ENCODE measurements around the gene ZNF709.
"Not testable (repeated sequence)": the region's sequence is repeated elsewhere in the genome, so short reads cannot be mapped to it uniquely, and the experiment has no call there.

Gene ZNF709

GRCh38 chr19:12484371-12485051 lies at the start of gene ZNF709:
Gene ZNF709, minus strand, starts transcription at chr19:12484816. Its CDS starts 159 bp downstream, at chr19:12484657.
- peak; percentile 79 to 84 for DNase-seq

- DNase-seq: peak in 1 of 2 experiments; percentile 15
These were observed 42.6 kb upstream of the ZNF709 start for GRCh38 chr19:12527034-12527836.

GRCh38 chr19:12526542-12526941 lies 41.9 kb upstream of the ZNF709 start:
- no peak for DNase-seq

- DNase-seq: no peak
These were observed 37.4 kb upstream of the ZNF709 start for GRCh38 chr19:12521996-12522395.

- DNase-seq: no peak
These were observed 29.0 kb upstream of the ZNF709 start for GRCh38 chr19:12513531-12514061.

GRCh38 chr19:12497032-12497431 lies 12.4 kb upstream of the ZNF709 start:
- no peak for DNase-seq

- no peak for DNase-seq
These were observed 11.9 kb upstream of the ZNF709 start for GRCh38 chr19:12496480-12496879.

GRCh38 chr19:12495002-12495802 lies 10.6 kb upstream of the ZNF709 start:
- DNase-seq: peak; percentile 84 to 92

GRCh38 chr19:12494260-12494860 lies 9.7 kb upstream of the ZNF709 start:
- no peak for DNase-seq

GRCh38 chr19:12486265-12486783 lies 1.7 kb upstream of the ZNF709 start:
- DNase-seq: not testable (repeated sequence)

- no peak for DNase-seq
These were observed 955 bp upstream of the ZNF709 start for GRCh38 chr19:12485571-12485970.

GRCh38 chr19:12485052-12485416 lies 418 bp upstream of the ZNF709 start:
- DNase-seq: no peak

- DNase-seq: no peak
These were observed 625 bp downstream of the ZNF709 start for GRCh38 chr19:12484011-12484370.

GRCh38 chr19:12482509-12482886 lies 2.1 kb downstream of the ZNF709 start:
- DNase-seq: no peak

GRCh38 chr19:12481781-12482508 lies 2.7 kb downstream of the ZNF709 start:
- no peak for DNase-seq

GRCh38 chr19:12478234-12478941 lies 6.2 kb downstream of the ZNF709 start:
- DNase-seq: no peak

- DNase-seq: not testable (repeated sequence)
These were observed 17.0 kb downstream of the ZNF709 start for GRCh38 chr19:12467651-12468050.

- DNase-seq: no peak
These were observed 19.4 kb downstream of the ZNF709 start for GRCh38 chr19:12465211-12465610.

- DNase-seq: no peak
These were observed 19.8 kb downstream of the ZNF709 start for GRCh38 chr19:12464769-12465168.

GRCh38 chr19:12464139-12464538 lies 20.5 kb downstream of the ZNF709 start:
- not testable (repeated sequence) for DNase-seq

- DNase-seq: no peak
These were observed 31.1 kb downstream of the ZNF709 start for GRCh38 chr19:12453495-12453894.

All from NCI-H1930 (cell line).